T-helper 22 cell (primary cell): ENCODE measurements around the gene KLHDC1.
"Not testable (repeated sequence)": the region's sequence is repeated elsewhere in the genome, so short reads cannot be mapped to it uniquely, and the experiment has no call there.

Experiments
- DNase-seq: peaks from one replicate; pipeline ENCODE4 v3.0.0-alpha.2; 2020; ENCODE audit warnings: low read depth

KLHDC1 gene

DNA sequence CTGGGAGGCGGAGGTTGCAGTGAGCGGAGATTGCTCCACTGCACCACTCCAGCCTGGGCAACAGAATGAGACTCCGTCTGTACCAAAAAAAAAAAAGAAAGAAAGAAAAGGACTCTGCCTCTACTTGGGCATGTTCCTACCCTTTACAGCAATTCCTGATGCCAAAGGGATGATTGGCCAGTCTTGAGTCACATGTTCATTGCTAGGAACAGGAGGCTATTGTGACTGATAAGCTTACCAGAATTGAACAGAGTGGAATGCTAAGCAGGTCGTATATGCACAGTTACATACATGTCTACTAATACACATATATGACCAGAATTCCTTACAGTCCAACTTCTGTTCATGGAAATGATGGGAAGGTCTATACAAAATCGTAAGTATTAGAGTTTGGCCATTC, 34.3 kb downstream of the KLHDC1 start:
- DNase-seq, result no peak

DNA sequence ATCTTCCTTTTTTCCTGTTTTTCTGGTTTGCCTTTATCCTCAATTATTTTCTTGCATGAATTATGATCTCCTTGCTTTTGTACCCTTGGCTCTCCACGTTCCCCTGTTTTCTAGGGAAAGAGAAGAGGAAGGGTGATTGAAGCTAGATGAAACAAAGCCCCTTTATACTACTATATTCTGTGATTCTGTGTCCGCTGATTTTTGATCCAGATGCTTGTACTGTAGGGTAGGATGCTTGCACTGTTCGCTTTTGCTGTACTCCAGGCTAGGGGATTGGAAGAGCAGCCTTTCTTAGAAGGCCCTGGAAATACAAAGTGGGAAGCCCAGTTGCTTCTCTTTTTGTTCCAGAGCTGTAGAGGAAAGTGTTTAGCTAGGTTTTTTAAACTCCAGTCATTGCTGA, 40.0 kb downstream of the KLHDC1 start:
- no peak for DNase-seq

- no peak for DNase-seq
These were observed 40.9 kb downstream of the KLHDC1 start for GRCh38 chr14:49733836-49734235.

DNA sequence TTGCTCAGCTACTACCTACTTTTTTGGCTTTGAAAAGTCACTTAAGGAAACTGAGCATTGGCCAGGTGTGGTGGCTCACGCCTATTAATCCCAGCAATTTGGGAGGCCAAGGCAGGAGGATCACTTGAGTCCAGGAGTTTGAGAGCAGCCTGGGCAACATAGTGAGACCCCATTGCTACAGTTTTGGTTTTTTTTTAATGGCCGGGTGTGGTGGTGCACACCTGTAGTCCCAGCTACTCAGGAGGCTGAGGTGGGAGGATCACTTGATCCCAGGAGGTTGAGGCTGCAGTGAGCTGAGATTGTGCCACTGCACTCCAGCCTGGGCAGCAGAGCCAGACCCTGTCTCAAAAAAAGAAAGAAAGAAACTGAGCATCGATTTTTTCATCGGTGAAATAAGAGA, 42.7 kb downstream of the KLHDC1 start:
- not testable (repeated sequence) for DNase-seq

GRCh38 chr14:49745191-49745590, 52.3 kb downstream of the KLHDC1 start:
- DNase-seq, result no peak

DNA sequence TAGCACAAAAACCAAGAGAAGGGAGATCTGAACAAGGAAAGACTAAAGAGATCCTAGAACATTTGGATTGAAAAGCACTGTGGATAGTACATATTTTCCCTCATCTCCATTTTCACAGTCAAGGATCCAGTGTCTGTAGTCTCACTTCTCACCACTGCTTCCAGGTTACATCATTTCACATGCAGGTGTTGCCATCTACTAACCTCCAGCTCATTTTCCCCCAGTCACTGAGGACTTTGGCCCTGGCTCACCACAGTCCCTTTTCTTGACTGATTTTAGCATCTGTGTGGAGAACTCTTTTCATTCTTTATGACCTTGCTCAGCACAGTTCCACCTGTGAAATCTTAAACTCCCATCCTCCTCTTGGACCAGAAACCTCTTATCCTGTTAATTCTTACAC, 53.6 kb downstream of the KLHDC1 start:
- DNase-seq, result not testable (repeated sequence)

- DNase-seq, result no peak
These were observed 61.7 kb downstream of the KLHDC1 start for GRCh38 chr14:49754570-49755097.

- DNase-seq, result no peak
These were observed 62.5 kb downstream of the KLHDC1 start for GRCh38 chr14:49755378-49755777.

GRCh38 chr14:49761839-49762551, 69.1 kb downstream of the KLHDC1 start:
- no peak for DNase-seq

- no peak for DNase-seq
These were observed 73.9 kb downstream of the KLHDC1 start for GRCh38 chr14:49766839-49767238.

DNA sequence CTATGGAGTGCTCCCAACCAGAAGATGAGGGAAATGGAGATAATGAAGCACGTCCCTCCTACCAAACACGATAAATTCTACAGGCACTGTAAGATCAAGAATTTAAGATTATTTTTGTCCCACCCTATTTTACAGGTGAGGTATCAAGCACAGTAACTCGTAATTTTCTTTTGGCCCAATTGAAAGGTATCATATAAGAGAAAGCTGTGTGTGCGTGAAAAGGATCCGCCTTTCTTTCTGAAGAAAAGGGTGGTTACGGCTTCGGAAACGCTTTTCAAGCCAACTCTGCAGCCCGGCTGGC, 74.3 kb downstream of the KLHDC1 start:
- DNase-seq, result no peak

- peak; percentile 80 for DNase-seq
These were observed 74.8 kb downstream of the KLHDC1 start, which contains the start of gene KLHDC2 for GRCh38 chr14:49767571-49768300. KLHDC2 (plus strand) TSS chr14:49768153; CDS start chr14:49768469, 316 bp downstream.

DNA sequence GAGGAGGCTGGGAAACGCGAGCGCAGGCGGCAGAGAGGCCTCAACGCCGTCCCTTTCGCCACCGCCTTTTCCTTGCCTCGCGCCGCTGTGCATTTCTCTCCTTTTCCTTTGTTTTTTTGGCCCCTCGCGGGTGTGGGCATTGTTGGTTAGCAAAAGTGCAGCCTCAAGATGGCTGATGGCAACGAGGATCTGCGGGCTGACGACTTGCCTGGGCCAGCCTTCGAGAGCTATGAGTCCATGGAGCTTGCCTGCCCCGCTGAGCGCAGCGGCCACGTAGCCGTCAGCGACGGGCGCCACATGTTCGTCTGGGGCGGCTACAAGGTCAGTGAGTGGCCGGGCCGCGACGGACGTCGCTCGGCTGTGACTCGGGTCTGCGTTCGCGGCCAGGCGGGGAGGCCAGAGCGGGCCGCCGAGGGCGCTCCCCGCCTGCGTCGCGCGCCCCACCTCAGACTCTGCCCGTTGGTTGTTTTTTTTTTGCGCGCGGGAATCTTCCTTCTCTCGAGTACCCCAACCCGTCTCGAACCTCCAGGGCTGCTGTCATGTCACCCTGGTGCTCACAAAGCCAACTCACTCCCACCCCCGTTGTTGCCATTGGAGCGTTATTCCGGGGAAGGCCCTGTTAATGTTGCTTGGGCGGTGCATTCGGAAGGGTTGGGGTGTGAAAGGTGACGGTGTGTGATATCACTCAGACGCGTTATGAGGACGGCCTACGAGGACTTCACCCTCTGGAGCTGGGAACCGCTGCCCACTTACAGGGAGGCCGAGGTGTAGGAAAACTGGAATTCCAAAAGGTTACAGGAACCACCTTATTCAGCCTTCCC, 75.6 kb downstream of the KLHDC1 start:
- peak; percentile 56 for DNase-seq

DNA sequence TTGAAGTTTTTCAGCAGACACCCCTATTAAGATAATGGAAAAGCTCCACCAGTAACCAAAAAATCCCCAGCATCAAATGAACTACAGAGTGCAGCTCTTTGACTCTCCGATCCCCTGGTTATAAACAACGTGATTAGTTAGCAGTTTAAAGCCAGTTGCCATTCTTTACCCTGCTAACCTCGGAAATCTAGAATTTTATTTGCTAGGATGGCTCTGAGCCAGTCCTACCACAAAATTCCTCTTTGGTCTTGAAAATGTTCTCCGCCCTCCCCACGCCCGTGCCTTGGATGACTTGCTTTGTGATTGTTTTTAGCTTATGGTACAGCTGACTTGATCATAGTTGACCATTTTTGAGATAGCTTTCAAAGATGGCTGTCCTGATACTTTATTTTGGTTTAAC, 76.3 kb downstream of the KLHDC1 start:
- DNase-seq, result no peak

DNA sequence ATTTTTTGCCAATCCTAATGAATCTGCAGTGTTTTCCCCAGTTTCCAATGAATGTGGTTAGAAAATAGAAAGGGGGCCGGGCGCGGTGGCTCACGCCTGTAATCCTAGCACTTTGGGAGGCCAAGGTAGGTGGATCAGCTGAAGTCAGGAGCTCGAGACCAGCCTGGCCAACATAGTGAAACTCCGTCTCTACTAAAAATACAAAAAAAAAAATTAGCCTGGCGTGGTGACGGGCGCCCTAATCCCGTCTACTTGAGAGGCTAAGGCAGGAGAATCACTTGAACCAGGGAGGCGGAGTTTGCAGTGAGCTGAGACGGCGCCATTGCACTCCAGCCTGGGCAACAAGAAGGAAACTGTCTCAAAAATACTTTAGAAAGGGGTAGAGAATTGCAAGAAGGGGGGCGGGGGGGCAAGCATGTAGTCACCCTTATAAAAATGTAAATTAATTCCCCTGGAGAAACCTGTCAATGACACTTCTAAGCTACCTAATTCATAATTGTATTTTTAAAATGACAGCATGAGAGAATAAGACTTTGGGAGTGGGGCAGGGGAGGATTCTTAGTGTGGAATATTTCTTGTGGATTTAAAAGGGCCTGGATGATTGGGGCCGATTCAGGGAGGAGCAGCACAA, 76.8 kb downstream of the KLHDC1 start:
- no peak for DNase-seq

DNA sequence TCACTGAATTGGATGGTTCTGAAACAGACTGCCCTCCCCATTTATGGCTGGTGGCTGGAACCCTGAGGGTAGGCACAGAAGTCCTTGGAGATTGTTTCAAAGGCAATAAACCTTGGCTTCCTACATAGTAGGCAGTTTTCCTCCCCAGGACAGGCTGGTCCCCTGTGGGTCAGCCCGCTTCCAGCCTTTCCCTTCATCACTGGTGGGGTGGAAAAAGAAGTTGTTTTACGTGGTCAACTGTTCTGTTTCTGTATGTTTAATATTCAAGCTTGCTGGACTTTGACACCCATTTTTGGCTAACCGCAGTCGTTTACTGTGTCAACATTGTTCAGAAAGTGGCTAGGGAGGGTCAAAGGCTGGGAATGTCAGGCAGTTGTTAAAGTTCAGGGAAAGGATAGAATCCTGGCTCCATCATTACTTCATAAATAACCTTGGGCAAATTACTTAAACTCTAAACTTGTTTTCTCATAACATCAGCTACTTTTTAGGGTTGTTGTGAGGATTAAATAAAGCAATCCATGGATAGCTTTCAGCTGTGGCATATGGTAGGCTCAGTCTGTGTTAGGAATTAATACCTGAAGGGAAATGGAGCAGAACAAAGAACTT, 77.4 kb downstream of the KLHDC1 start:
- no peak for DNase-seq

DNA sequence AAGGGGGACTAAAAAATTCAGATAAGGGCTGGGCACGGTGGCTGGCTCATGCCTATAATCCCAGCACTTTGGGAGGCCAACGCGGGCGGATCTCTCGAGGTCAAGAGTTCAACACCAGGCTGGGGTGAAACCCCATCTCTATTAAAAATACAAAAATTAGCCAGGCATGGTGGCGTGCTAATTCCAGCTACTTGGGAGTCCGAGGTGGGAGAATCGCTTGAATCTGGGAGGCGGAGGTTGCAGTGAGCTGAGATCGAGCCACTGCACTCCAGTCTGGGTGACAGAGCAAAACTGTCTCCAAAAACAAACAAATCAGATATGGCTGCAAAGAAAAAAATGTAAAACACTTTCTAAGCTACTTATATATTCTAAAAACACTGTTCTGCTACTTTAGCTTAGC, 78.8 kb downstream of the KLHDC1 start:
- DNase-seq, result not testable (repeated sequence)

DNA sequence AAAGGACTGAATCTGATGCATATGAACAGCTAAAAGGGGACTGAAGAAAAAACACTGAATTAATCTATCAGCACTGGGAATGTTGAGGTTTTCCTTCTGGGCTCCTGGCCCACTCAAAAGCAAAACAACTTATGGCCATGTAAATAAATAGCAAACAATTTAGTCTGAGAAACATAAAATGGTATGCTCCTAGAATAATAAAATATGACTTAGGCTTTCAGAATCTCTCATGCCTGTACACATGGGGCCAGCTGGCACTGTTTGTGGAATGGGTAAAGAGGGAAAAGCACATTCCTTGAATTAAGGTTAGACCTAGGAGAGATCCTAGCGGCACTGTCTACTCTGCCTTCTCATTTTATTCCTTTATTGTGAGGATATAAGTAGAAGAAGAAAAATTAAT, 81.2 kb downstream of the KLHDC1 start:
- DNase-seq, result no peak

DNA sequence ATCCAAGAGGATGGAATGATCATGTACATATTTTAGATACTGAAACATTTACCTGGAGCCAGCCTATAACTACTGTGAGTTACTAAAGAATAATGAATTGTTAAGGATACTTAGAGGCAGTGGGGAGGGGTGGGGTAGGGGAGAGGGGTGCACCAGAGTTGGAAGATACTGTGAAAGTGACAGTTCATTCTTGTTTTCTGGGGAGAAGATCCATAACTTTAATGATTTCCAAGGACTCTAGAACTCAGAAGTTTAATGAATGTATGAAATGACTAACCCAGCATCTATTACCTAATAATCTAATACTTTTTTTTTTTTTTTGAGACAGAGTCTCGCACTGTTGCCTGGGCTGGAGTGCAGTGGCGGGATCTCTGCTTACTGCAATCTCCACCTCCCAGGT, 85.5 kb downstream of the KLHDC1 start:
- DNase-seq, result no peak

DNA sequence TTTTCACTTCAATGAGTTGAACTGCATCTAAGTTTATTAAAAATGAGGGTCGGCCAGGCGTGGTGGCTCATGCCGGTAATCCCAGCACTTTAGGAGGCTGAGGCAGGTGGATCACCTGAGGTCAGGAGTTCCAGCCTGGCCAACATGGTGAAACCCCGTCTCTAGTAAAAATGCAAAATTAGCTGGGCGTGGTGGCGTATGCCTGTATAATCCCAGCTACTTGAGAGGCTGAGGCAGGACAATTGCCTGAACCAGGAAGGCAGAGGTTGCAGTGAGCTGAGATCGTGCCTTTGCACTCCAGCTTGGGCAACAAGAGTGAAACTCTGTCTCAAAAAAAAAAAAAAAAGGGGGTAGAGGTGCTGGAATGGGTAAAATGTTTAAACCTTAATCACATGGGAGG, 88.1 kb downstream of the KLHDC1 start:
- not testable (repeated sequence) for DNase-seq

DNA sequence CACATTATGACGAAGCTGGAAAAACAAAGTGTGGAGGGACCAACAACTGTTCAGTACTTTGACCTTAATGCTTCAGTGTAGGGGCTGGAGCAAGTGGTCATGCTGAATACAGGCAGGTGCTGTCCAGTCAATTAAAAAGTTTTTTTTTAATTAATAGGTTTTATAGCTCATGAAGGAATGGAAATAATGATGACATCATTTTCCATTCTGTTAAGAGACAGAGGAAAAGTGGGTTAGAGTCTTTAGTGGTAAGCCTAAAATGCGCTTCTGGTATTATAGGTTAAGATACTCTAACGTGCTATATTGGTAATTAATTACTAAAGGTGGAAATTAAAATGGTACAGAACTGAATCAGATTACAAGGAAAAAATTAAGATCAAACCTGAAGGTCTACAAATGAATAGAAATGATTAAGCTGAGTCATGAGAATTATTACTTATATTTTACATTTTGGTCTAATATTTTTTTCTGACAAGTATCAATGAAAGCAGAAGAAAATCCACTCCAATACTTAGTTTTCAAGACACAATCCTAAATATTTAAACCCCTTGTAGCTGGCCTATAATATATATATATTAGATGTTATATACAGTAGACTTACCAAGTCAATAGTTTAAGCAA, 90.6 kb downstream of the KLHDC1 start:
- DNase-seq, result no peak
